ENCODE measurements around the gene BCAN. TPM values are rescaled to one million over a fixed set of nuclear protein-coding genes. Genes with fewer than 3 reads are reported as not detected.

The BCAN gene
- total RNA-seq, 4 donors from 2014 or later = not detected

GRCh38 chr1:156700736-156701531 is 59.0 kb downstream of the BCAN start:
- DNase-seq (ENCODE audit: low spot score) (no peak), ATAC-seq (ENCODE audit: low FRiP score) (no peak)
- TF ChIP-seq, protein P1, sequence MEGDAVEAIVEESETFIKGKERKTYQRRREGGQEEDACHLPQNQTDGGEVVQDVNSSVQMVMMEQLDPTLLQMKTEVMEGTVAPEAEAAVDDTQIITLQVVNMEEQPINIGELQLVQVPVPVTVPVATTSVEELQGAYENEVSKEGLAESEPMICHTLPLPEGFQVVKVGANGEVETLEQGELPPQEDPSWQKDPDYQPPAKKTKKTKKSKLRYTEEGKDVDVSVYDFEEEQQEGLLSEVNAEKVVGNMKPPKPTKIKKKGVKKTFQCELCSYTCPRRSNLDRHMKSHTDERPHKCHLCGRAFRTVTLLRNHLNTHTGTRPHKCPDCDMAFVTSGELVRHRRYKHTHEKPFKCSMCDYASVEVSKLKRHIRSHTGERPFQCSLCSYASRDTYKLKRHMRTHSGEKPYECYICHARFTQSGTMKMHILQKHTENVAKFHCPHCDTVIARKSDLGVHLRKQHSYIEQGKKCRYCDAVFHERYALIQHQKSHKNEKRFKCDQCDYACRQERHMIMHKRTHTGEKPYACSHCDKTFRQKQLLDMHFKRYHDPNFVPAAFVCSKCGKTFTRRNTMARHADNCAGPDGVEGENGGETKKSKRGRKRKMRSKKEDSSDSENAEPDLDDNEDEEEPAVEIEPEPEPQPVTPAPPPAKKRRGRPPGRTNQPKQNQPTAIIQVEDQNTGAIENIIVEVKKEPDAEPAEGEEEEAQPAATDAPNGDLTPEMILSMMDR (IDR thresholded peaks at IDR 0.05) = no peak

DNA sequence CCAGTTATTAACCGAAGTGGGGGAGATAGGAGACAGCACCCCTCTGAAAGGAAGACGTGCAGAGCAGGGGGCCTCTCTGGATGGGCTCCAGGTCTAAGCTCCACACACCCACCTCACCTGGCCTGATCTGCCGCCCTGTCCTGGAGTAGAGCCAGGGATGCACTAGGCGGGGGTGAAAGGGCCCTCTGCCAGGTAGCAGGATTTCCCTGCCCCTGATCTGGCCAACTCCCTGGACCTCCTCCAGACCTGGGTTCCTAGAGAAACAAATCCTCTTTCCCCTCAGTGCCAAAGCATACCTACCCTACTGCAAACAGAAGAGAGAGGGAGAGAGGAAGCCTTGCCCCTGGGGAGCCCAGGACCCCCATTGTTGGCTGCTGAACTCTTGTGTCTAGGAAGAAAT is 61.4 kb downstream of the BCAN start:
- ATAC-seq (ENCODE audit: low FRiP score) = no peak
- DNase-seq (ENCODE audit: low spot score) = no peak
- TF ChIP-seq, protein P1 (IDR thresholded peaks at IDR 0.05) = no peak

GRCh38 chr1:156703741-156704140 is 61.8 kb downstream of the BCAN start:
- TF ChIP-seq, protein P1 (IDR thresholded peaks at IDR 0.05) = no peak
- DNase-seq (ENCODE audit: low spot score) (no peak), ATAC-seq (ENCODE audit: low FRiP score) (no peak)

GRCh38 chr1:156704166-156704711 is 62.3 kb downstream of the BCAN start:
- DNase-seq (ENCODE audit: low spot score) = no peak
- ATAC-seq (ENCODE audit: low FRiP score) = no peak
- TF ChIP-seq, protein P1 (IDR thresholded peaks at IDR 0.05) = no peak

DNA sequence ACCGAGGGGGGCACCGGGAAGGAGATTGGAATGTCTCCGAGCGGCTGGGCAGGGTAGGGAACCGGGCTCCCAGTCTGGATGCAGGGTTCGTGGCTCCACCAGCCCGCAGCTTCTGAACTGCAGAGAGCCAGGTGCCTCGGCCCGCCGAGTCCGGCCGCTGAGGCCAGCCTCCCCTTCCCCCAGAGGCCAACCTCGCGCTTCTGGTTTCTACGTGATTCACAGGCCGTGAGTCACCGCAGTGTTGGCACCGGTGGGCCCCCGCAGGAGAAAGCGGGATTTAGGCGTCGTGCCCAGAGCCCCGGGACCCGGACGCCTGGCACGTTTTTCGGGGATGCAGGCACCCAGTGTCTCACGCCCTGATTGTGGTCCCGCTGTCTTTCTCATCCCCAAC is 63.0 kb downstream of the BCAN start:
- peak; percentile 73 for DNase-seq (ENCODE audit: low spot score)
- ATAC-seq (ENCODE audit: low FRiP score) = peak; percentile 63
- TF ChIP-seq, protein P1 (IDR thresholded peaks at IDR 0.05) = no peak

DNA sequence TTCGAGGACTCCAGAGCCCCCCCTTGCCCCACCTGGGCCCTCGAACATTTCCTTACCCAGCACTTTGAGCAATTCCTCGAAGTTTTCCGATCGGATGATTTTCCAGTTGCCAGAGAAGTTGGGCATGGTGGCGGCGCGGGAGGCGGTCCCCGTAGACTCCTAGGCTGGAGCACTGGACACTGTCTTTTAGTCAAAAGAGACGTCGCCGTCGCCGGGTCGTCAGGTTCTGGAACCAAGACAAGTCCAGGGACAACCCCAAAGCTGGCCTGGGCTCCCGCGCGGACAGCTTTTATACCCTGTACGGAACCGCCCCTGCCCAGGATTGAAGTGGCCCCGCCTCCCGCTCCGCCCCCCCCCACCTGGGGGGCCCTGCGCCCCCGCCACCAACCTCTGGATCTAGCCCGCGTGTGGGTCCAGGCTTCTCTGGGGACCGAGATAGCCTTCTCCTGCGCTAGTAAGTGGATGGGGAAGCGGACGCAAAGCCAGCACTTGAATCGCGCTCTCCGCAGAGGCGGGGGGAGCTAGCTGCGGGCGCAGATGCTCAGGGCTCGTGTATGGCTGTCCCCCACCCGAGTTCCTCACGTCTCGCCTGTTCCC is 63.5 kb downstream of the BCAN start, which contains the start of gene CRABP2:
TSS of gene CRABP2 (minus strand) at position 263 of the 597 bp plus-strand sequence. CDS start at position 126, 137 bp downstream.
- DNase-seq (ENCODE audit: low spot score) = no peak
- peak; percentile 4 for ATAC-seq (ENCODE audit: low FRiP score)
- TF ChIP-seq, protein P1 (IDR thresholded peaks at IDR 0.05) = no peak
